Measurements from ENCODE around the gene HMX1.

HMX1 gene

DNA sequence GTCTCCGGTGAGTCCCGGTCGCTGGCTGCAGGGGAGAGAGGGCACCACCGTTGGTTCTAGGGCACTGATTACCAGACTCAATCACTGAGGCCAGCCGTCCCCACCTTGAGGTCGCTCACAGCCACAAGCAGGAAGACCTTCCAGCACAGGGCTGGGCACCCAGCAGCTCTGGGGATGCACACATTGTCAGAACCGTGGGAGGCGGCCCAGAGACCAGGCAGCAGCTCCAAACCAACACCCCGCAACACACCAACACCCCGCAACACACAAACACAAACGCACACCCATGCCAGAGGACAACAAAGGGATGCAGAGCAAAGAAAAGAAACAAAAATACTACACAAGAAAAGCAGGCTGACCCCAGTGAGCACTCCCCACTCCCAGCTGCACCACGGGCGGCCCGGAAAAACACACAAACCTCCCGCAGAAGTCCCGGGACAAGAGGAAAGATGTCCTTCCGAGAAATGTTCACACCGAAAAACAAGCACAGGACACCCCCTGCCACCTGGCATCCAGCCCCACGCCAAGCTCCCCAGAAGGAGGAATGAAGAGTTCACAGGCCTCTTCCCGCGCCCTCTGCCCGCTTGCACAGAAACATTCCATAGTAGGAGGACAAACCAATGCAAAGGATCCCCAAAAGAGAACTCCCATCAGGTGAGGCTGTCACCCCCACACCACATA, 3.2 kb downstream of the HMX1 start:
- no peak for DNase-seq (ENCODE audit: low spot score)

DNA sequence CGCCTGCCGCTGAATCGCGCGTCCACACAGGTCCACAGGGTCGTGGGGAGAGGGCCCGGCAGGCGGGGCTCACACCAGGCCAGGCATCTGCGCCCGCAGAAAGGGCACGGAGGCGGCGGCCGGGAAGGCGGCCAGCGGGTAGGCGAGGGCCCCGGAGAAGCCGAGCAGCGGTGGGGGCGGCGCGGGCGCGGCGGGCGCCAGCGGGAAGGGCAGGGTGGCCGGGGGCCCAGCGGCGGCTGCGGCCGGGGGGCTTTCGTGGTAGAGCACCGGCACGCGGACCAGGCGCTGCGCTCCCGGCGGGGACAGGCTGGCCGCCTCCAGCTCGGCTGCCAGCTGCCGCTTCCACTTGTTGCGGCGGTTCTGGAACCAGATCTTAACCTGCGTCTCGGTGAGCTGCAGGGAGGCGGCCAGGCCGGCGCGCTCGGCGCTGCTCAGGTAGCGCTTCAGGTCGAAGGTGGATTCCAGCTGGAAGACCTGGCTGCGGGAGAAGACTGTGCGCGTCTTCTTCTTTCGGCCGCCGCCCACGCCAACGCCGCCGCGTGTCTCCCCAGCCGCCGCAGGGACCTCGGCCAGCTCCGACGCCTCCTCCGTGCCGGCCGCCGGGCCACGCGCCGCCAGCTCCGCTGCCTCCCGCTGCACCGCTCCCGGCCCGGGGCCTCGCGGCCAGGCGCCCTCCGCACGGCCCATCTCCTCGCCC, 3.9 kb downstream of the HMX1 start:
- DNase-seq (ENCODE audit: low spot score) = no peak

DNA sequence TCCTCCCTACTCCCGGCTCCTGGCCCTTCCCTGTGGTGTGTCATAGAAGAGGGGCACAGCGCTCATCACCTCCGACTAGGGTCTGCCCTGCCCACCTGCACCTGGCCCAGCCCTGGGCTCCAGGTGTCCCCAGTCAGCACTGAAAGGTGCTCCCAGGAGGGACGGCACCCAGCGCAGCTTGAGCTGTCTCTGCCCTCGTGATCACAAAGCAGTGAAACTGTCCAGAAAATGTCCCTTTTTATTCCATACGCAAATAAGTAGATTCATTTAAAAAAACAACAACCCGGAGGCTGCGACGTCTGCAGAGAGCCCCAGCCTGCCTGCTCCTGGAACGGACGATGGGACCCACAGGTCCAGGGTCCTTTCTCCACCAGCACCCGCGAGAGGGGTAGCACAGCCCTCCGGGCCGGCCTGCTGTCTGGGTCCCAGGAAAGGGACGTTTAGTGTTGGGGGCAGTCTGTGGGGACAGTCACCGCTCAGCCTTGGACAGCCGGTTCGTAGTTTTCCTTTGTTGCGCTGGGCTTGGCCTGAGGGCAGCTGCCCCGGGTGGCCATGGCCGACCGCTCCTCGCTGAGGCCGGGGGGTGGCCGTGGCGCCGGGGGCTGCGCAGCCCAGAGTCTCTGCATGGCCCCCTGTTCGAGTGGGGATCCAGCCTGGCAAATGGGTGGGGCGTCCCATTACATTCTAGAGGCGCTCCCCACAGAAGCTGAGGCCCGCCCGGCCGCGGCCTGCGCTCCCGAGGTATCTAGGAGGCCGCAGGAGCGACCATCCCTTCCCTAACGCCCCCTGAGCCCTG, 4.6 kb downstream of the HMX1 start:
- DNase-seq (ENCODE audit: low spot score) = no peak

DNA sequence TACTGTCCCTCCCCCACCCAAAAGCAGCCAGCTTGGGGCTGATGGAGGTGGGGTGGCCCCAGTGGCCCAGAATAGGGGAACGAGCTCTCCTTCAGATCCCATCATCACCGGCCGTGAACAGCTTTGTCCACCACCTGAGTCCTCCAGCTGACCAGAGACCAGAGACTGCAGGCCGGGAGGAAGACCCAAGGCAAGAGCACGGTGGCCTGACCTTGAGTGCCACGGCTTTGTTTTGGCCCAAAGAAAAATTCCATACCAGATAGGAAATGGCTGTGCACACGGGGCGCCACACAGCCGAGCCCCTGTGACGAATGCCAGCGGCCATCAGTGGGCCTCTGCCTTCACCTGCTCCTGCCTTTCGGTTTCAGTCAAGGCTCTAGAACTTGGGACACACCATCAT, 5.2 kb downstream of the HMX1 start:
- no peak for DNase-seq (ENCODE audit: low spot score)

DNA sequence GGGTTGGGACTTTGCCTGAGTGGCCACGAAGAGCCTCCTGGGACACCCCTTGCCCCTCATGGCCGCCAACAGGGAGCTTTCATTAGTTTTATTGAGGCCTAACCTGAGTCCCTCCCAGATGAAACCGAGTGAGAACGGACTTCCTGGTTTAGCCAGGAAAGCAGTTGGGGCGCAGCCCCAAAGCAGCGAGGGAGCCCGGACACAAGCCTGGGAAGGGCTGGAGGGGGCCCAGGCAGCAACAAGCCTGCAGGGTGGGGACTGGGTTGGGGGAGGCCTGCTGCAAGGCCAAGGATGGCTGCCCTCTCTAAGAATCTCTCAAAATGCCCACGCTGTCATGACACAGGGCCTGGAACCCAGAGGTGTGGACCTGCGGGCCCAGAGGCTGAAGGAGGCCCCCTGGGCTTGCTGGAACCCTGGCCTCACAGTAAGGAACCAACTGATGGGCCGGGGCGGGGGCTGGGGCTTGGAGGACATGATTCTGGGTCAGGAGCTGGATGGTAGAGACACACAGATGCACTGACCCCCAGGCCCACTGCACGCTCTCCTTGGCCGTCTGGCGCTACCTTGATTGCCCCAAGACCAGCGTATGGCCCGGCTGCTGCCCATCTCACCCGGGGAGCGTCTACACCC, 5.8 kb downstream of the HMX1 start:
- no peak for DNase-seq (ENCODE audit: low spot score)

DNA sequence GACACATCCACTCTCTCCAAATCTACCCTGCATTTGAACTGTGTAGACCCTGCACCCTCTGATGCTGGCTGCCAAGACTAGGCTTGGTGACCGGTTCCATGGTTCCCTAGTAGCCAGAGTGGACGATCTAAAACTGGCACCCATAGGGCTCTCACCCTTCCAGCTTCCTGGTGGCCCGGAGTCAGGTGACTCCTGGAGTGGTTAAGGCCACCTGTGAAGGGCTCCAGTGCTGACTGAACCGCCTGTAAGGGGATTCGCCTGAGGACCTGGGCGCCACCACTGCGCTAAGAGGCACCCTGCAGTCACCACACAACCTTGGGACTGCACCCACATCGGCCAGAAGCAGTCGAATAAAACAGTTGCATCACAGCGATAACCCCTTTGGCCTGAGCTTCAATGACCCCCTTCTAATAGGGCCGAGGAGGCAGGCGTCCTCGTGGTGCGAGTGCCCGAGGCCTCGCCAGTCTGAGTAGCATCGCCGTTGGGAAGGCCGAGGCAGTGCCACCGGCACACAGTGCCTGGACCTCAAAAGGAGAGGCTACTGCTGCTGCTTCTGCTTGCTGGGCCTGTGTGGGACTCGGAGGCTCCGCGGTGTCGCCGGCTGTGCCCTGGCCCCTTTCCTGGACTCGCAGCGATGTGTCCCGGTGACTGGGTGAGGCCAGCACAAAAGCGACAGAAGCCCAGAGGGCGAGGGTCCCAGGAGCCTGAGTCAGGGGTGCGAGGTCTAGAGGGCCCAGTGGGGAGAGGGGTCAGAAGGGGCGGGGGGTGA, 6.5 kb downstream of the HMX1 start:
- DNase-seq (ENCODE audit: low spot score) = no peak

DNA sequence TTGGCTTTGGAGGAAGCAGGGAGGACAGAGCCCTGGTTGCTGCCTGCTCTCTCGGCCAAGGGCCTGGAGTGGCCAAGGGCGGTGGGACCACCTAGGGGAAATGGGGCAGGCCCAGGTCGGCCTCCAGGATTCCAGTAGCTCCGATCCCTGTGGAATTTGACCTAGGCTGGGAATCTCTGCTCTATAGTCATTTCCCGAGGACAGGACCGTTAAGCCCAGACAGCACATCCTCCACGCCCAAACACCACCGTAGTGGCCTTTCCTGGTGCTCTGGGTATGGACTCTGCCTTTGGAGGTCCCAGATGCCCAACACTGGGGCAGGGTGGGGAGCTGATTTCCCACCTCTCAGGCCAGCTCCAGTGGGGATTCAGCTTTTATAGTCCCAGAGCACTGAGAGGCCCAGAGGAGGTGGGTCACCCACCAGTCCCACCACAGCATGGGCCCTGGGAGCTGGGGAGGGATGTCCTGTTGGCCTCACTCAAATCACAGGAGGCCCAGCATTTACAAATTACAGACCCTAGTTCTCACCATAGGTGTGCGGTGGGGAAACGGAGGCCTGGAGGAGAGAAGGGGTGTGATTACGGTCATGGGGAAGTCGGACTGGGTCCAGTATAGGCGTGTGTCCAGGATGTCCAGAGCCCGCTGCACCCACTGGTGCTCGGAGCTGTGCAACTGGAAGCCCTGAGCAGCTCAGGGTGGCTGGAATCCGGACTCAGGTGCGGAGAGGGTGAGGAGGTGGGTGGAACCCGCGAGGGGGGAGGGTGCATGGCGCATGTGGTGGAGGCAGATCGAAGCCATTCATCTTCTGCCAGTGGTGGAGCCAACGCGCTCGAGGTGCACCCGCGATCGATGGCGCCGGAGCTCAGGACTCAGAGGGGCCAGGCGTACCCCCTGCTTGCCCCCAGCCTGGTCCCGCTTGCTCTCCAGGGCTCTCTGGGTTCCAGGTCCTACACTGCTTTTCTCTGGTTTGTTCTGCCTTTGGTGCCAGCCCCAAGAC, 7.7 kb downstream of the HMX1 start:
- DNase-seq (ENCODE audit: low spot score) = no peak

DNA sequence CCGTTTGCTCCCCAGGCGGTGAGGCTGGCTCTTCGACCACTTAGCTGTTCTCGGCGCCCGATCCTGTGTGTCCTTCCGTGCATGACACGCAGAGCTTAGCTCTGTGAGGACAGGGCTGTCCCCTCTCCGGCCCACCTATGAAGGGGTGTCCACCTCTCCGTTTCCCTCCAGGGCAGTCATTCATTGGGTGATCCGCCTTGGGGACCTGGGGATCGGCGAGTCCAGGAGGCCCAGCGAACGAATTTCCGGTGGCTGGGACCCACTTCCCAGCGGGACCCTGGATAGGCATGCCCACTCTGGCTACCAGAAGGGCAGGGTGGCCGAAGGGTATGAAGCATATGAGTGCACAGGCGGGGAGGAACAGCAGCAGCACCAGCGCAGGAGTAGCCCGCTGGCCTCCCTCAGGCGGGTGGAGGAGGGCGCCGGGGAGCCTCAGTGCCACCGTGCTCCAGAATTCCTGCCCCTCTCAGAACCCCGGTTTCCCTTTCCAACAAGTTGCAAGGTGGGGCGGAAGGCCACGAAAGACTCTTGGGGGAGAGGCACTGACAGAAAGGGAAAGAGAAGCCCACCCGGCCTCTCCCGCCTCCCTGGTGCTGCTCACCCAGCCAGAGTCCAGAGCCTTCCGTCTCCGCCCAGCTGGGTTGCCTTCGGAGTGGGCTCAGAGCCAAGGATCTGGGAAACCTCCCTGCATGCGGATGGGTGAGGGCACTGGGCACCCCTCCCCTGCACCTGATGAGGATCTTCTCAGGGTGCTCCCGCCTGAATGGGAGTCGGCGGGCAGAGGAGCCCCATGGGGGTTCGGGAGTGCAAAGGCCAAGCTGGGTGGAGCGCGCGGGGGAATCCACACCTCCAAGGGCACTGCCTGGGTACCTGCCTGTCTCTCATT, 8.6 kb downstream of the HMX1 start:
- DNase-seq (ENCODE audit: low spot score) = no peak

DNA sequence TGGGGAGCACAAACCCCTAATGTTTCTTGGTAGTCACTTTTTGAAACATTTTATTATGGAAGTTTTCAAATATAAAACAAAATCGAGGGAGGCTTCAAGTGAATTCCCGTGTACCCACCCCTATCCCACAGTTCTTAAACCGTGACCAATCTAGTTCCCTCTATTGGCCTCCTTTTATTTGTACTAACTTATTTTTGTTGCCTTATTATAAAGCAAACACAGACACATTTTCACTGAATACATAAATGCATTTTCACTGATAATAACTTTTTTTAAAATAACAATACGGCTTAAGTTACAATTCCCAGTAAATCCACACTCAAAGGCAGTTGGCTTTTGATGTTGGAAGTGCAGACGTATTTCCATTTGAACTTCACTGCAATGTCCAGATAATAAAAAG, 9.3 kb downstream of the HMX1 start:
- no peak for DNase-seq (ENCODE audit: low spot score)

DNA sequence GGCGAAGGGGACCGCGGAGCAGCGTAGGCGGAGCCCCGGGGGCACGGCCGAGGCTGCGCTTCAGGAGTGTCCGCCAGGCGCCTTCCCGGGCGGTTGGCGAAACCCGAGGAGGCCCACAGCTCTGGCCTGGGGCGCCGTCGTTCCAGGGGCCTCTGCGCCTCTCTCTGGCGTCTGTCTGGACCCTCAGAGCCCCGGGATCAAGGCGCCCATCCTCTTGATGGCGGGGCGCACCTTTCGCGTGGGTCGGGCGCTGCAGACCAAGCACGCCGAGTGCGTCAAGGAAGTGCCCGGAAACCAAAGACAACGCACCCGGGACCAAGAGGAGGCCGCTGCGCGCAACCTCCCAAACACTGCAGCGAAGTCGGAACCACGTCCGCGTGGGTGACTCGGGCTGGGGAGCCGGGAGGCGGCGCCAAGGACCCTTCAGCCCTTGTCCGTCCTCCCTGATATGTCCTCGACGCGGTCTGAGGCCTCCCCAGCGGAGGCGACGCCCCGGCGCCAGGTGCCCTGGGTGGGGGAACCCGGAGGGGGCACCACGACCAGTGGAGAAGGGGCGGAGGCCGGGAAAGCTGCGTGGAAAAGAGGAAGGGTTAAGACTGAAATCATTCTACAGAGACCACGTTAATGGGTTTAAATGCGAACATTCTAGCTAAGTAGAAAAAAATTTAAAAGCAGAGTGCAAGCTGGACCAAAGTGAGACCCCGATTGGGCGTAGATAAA, 9.9 kb downstream of the HMX1 start:
- DNase-seq (ENCODE audit: low spot score) = no peak

DNA sequence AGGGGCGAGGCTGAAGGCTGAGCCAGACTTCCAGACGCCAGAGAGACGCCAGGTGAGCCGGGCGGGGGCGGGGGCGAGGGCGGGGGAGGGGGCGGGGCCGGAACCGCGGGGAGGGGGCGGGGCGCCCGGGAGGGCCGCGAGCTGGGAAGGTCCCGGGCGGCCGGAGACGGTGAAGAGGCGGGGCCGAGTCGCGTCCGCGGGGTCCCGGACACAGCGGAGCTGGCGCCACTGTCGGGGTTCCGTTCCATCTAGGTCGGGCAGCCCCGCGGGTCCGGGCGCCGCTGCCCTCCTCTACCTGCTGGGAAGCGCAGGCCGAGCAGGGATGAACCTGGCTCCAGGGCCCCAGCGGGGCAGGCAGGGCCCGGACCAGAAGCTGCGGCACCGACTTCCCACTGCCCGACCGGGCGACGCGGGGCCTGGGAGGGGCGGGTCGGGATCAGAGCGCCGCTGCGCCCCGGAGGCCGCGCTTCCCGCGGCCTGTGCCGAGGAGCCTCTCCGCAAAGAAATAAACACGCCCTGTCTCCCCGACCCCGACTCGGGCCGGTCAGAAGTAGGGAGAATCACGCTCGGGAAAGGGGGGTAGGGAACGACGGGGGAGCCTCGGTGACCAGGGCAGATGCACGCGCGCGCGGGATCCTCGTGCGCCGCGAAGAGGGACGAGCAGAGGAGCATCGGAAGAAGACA, 10.6 kb downstream of the HMX1 start:
- DNase-seq (ENCODE audit: low spot score) = no peak

DNA sequence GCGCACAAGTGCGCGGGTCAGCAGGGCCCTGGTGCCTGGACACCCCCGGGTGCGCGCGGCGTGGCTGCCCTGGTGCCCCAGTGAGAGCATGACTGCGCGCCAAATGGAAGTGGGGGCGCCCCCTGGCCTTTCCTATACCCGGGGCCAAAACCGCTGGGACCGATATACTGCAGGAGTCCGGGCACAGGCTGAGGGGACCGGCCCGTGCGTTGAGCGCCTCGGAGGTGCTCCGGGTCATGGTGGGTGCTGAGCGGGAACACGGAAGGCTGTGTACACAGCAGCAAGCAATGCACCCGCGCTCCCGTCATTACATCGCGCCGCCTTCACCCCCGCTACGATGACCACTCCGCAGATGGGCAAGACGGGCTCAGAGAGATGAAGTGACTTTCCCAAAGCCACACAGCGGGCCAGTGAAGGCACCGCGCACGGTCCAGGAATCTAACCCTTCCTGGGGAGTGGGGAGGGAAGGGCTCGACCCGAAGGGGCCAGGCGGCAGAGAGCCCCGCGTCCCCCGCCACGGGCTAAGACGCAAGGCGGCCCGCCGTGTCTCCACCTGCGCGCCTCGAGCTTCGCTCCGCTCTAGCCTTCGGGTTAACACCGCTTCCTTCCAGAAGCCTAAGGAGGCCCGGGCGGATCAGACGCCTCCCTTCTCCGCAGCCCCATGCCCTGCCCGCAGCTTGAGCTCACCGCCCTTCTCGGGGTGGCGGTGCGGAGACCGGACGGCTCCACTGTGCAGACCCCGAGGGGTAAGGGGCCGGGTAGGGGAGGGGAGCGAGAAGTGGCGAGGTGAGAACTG, 11.3 kb downstream of the HMX1 start:
- DNase-seq (ENCODE audit: low spot score) = no peak

DNA sequence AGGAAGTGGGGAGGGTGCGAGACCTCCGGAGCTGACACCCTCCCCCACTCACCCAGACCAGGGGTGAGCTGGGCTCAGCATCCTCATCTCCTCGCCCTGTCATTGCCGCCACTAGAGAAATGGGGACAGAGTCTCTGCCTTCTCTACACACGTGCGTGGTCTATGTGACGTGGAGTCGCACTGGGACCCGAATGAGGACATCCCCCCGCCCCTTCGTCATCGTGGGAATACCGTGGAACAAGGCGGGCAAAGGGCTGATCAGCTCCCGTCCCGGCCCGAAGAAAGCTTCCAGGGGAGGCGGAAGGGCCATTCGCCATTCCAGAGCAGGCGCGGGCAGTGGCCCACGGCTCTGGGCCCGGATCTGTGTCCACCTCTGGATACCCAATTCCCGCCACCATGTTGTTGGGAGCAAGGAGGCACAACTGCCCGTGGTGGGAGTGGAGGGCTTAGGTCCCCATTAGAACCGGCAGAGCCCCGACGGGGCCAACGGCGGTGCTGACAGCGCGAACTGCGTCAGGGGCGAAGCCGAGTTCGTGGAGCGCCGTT, 12.0 kb downstream of the HMX1 start:
- no peak for DNase-seq (ENCODE audit: low spot score)

DNA sequence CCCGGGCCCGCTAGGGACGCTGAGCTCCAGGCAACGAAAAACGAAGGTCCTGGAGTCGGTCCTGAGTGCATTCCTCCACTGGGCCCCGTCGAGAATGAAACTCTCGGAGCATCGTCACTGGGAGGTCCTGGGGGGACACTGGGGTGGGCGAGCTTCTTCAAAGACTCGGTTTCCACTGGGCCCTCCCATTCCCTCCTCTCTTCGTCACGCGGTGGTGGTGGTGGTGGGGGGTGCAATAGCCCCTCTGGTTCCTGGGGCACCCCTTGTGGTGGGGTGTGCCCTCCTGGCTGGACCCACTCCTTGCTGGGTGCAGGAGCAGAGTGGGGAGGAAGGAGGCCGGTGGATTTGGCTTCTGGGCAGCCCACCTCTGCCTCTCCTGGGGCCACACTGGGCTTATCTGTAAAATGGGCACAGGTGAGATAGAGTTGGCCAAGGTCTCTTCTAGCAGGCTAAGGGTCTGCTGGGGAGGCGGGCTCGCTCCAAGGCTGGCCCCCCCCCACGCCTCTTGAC, 12.9 kb downstream of the HMX1 start:
- no peak for DNase-seq (ENCODE audit: low spot score)

DNA sequence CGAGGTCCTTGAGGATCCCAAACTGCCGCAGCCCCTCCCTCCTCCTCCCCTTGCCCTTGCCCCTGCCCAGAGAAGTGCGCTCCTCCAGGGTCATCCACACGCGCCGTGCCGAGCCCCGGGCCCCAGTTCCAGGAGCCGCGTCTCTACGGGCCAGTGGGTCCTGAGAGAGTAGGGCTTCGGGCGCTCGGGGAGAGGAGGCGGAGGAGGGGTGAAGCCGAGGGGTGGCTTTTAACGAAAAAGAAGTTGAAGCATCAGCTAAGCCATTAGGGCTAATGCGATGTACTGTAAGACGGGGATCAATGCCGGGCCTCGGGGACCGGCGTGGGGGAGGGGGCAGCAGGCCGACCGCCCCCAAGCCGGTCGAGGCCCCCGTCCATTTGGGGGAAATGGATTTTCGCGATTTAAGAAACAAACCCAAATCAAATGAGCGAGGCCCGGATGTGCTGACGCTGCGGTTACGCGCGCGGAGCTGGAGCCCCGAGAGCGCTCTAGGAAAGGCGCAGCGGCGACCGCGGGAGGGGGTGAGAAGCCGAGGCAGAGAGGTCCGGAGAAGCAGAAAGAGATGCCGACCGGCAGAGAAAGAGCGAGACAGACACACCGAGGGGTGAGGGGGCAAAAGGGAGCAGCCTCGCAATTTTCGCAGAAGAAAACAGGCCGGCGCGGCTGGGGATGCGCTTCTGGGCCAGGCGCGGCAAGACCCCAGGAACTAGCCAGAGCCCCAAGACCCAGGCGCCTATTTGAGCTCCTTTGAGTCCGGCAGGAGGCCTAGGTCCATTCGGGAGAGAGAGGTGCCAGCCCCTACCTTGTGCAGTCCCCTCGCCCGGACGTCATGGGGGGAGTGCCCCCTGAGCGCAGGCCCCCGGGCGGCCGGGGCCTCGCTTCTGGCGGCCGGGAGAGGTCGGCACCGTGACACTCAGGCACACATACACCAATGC, 13.6 kb downstream of the HMX1 start:
- no peak for DNase-seq (ENCODE audit: low spot score)
